Endothelial cell of hepatic sinusoid (primary cell): ENCODE measurements around the gene DNAAF8.
"Not testable (repeated sequence)": the region's sequence is repeated elsewhere in the genome, so short reads cannot be mapped to it uniquely, and the experiment has no call there.

Experiments
- in situ Hi-C: cut with HindIII; loops from 2 replicates; pipeline ENCODE4 v1.10.0; 2017; ENCODE audit warnings: low sequenced_read_pairs

DNAAF8 gene

DNA sequence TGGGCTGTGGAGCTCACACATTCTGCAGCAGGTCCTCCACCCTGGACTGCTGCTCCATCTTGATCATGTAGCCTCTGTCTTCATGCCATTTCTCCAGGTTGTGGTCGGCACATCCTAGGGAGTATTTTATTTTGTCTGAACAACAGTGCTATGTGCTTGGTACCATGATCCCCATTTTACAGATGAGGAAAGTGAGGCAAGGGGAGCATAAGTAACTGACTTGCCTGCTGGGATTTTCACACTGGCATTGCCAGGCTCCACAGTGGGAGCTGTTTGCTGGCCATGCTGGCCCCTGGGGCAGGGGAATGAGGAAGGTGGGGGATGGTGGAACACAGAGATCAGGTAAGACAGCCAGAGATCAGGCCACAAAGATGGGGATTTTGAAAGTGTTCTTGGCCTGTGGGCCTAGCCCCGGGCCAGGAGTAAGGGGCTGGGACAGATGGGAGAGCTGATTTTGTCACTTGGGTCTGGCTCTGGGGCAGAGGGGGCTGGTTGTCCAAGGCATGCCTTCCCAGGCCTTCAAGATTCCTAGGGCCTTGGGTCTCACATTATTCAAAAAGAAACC is 41.9 kb downstream of the DNAAF8 start:
- in situ Hi-C loops: no loop called here

GRCh38 chr16:4777339-4778049 is 43.2 kb downstream of the DNAAF8 start:
- in situ Hi-C loops: no loop called here

DNA sequence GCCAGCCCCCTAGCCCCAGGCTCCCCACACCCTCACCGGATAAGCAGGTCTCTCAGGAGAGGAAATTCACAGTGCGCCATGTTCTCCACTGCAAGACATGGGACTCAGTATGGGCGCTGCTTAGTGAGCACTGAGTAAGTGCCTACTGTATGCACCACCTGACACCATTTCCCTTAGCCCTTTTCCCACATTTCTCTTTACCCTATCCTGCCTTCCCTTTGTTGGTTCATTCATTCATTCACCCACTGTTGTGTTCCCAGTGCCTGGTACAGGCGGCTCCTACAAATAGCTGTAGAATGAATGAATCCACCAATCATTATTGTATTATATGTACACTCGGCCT is 43.7 kb downstream of the DNAAF8 start:
- in situ Hi-C loops: no loop called here

- in situ Hi-C loops: no loop called here
Measured at GRCh38 chr16:4780235-4780634, 45.9 kb downstream of the DNAAF8 start.

- in situ Hi-C loops: no loop called here
Measured at GRCh38 chr16:4783251-4783950, 49.1 kb downstream of the DNAAF8 start.

DNA sequence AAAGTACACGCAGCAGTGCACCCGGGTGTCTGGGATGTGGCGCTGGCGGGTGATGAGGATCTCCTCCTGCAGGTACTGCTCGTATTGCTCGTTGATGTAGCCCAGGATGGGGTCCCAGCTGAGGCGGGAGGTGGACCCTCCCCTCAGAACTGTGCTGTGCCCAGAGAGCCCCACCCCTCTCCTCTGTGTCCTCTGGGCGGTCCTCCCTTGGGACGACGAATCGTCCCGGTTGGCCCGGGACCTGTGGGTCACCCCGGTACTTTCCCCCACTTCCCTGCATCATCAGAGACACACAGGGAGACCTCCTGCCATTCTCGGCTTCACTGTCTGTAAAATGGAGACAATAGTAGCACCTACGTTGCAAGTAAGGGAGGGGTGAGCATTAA is 49.6 kb downstream of the DNAAF8 start:
- in situ Hi-C loops: no loop called here

DNA sequence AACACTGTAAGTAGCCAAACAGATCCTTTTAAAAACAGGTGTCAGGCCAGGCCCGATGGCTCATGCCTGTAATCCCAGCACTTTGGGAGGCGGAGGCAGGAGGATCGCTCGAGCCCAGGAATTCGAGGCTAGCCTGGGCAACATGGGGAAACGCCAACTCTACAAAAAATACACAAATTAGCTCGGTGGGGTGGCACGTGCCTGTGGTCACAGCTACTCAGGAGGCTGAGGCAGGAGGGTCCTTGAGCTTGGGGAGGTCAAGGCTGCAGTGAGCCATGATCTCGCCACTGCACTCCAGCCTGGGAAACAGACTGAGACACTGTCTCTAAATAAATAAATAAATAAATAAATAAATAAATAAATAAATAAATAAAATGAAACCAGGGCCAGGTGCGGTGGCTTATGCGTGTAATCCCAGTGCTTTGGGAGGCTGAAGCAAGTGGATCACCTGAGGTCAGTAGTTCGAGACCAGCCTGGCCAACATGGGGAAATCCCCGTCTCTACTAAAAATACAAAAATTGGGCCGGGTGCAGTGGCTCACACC is 50.2 kb downstream of the DNAAF8 start:
- in situ Hi-C loops: not testable (repeated sequence)

GRCh38 chr16:4785758-4786433 is 51.6 kb downstream of the DNAAF8 start:
- in situ Hi-C loops: no loop called here

DNA sequence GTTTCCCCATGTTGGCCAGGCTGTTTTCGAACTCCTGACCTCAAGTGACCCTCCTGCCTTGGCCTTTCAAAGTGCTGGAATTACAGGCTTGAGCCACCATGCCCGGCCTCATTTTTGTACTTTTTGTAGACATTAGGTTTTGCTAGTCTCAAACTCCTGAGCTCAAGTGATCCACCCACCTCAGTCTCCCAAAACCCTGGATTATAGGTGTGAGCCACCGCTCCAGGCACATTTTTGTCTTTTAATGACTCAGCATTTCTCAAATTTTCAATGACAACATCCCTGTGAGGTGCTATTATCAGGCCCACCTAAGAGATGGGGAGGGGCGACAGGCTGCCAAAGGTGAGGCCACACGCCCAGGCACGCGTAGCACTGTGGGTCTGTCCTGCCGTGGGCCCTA is 52.7 kb downstream of the DNAAF8 start:
- in situ Hi-C loops: no loop called here

DNA sequence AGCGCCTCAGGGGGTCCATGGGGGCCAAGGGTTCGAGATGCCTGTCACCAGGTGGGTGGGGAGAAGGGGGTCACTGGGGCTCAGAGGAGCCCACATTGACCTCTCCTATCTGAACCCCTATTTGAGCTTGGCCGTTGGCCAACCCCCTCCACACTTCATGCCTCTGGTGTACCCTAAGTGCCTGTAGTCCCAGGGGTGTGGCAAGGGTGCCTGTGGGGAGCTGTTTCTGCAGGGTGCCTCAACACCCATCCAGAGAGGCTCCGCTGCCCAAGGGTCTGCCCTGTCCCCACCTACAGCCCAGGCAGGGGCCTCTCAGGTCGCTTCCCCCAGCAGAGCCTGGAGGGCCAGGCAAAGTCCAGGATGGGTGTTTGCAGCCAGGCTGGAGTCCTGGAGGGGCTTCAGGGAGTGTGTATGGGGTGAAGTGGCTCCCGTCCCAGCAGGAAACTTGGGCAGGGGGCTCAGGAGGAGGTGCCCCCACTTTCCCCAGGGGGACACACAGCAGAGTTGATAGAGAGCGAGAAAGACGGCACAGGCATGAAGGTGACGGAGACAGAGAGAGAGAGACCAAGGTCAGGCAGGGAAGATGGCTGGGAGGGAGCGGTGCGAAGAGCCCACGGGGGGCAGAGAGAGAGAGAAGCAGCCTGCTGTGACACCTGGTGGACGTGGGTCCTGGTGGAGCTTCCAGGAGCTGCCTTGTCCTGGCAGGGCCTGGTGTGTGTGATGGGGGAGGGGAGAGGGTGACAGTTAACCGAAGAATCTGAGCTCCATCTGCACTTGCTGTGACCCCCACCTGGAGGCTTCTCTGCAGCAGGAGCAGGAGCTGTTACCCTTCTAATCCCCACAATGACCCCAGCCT is 53.5 kb downstream of the DNAAF8 start, which contains the start of gene SEPTIN12:
TSS of gene SEPTIN12 (minus strand) at position 719 of the 856 bp plus-strand sequence. CDS start at position 19, 700 bp downstream.
- in situ Hi-C loops: no loop called here

DNA sequence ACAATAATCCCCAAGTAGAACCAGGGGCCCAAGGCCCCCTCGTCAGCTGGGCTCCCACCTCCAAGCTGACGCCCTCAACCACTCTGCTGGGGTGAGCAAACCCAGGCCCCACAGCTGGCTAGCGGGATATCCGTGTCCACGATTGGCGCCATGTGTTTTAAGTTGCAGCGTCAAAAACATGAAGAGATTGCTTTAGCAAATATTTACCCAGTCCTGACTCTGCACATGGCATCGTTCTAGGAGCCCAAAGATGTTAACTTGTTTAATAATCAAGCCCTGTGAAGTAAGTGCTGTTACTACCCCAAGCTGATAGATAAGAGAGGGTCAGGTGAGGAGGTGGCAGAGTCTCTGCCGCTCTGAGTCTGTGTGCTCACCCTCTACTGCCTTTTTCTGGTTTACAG is 54.2 kb downstream of the DNAAF8 start:
- in situ Hi-C loops: no loop called here

GRCh38 chr16:4788910-4789309 is 54.6 kb downstream of the DNAAF8 start:
- in situ Hi-C loops: no loop called here

- in situ Hi-C loops: no loop called here
Measured at GRCh38 chr16:4790261-4790660, 55.9 kb downstream of the DNAAF8 start.

GRCh38 chr16:4790871-4791270 is 56.5 kb downstream of the DNAAF8 start:
- in situ Hi-C loops: no loop called here

GRCh38 chr16:4792951-4793513 is 58.7 kb downstream of the DNAAF8 start:
- in situ Hi-C loops: no loop called here

GRCh38 chr16:4795181-4795827 is 61.0 kb downstream of the DNAAF8 start, which contains the start of gene SMIM22:
Gene SMIM22, plus strand, starts transcription at chr16:4795369. Its CDS starts 366 bp downstream, at chr16:4795735.
- in situ Hi-C loops: no loop called here

GRCh38 chr16:4795828-4796572 is 61.7 kb downstream of the DNAAF8 start:
- in situ Hi-C loops: no loop called here

DNA sequence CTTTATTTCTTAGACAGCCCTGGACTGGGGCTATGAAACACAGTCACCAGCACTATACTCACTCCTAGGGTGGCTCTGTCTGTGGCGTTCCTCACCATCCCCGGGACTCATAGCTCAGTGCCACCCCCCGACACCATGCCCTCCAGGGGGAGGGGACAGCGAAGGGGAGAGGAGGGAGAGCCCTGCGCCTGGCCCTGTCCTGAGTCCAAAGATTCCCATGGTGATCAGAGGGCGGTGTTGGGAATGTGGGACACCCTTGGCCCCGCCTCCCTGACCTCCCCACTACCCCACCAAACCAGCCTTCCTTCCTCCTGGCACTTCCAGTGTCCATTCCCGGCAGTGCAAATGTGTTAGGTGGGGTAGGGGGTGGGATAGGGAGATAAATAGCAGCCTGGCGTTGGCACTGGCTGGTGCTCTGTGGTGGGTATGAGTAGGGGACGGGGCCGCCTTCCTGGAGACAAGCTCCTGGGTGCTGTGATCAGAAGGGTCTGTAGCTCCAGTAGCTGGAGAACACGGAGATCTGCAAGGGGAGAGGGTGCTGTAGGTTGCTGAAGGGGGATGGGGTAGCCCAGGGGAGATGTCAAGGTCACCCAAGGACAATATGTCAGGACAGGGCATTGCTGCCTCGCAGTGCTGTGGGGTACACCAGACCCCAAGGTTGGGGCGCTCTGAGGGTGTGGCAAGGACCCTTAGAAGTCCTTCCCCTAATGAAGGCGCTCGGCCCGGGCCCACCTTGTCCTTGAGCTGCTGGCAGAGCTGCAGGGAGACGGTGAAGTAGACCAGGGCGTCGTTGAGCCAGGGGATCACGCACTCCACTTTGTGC is 62.9 kb downstream of the DNAAF8 start:
- in situ Hi-C loops: no loop called here
